H1 (cell line): ENCODE data around the gene ACBD6.
"Not testable (repeated sequence)": the region's sequence is repeated elsewhere in the genome, so short reads cannot be mapped to it uniquely, and the experiment has no call there.

Source experiments
- BRCA1 ChIP-seq: IDR thresholded peaks from 2 replicates; pipeline ENCODE4 v1.6.1; 2012; ENCODE audit warnings: low read depth, low read length, improper control_type of control experiment
- CTCF ChIP-seq, 3 experiments: IDR thresholded peaks; 1 replicate in 2 of 3; 2 replicates in 1 of 3; pipeline versions ENCODE4 v1.5.1 to v1.6.1; 2011; ENCODE audit warnings: low read length in 3 of 3, mild to moderate bottlenecking in 3 of 3, inconsistent platforms in 2 of 3, low read depth in 1 of 3, moderate library complexity in 1 of 3; ENCODE audit not compliant: insufficient read depth in 1 of 3; ENCODE audit errors: control extremely low read depth in 1 of 3
- E2F6 ChIP-seq: IDR thresholded peaks from 2 replicates; pipeline ENCODE4 v1.6.1; 2012; ENCODE audit warnings: inconsistent platforms
- EGR1 ChIP-seq: IDR thresholded peaks from 2 replicates; pipeline ENCODE4 v1.6.1; 2011; ENCODE audit warnings: low read depth, low read length, borderline replicate concordance
- EP300 ChIP-seq, 2 experiments: IDR thresholded peaks; 1 replicate in 1 of 2; 2 replicates in 1 of 2; pipeline ENCODE4 v1.6.1; 2011 to 2012; ENCODE audit warnings: low read depth in 2 of 2, low read length in 2 of 2, mild to moderate bottlenecking in 2 of 2, borderline replicate concordance in 1 of 2, inconsistent platforms in 1 of 2, moderate library complexity in 1 of 2
- FOSL1 ChIP-seq: IDR thresholded peaks from 2 replicates; pipeline ENCODE4 v1.6.1; 2011; ENCODE audit warnings: mild to moderate bottlenecking, low read depth, low read length, moderate library complexity; ENCODE audit not compliant: insufficient read depth
- RAD21 ChIP-seq, 2 experiments: IDR thresholded peaks in 1 of 2; conservative IDR thresholded peaks in 1 of 2; 2 replicates each; pipeline ENCODE4 v1.6.1; 2011; ENCODE audit warnings: low read depth in 2 of 2, low read length in 2 of 2, improper control_type of control experiment in 1 of 2, inconsistent platforms in 1 of 2, mild to moderate bottlenecking in 1 of 2, moderate library complexity in 1 of 2
- SP2 ChIP-seq: IDR thresholded peaks from 2 replicates; pipeline ENCODE4 v1.6.1; 2012; ENCODE audit warnings: mild to moderate bottlenecking, low read length, inconsistent platforms
- TAF1 ChIP-seq: IDR thresholded peaks from 2 replicates; pipeline ENCODE4 v1.6.1; 2011; ENCODE audit warnings: mild to moderate bottlenecking, low read depth, low read length

DNA sequence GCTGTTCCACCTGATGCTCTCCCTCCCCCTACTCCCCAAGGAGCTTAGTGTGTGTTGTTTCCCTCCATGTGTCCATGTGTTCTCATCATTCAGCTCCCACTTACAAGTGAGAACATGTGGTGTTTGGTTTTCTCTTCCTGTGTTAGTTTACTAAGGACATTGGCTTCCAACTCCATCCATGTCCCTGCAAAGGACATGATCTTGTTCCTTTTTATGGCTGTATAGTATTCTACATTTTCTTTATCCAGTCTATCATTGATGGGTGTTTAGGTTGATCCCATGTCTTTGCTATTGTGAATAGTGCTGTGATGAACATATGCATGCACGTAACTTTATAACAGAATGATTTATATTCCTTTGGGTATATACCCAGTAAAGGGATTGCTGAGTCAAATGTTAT lies 81.2 kb downstream of the ACBD6 start:
- not testable (repeated sequence) for TF ChIP-seq CTCF (IDR thresholded peaks at IDR 0.05; ENCODE audit: control extremely low read depth in 1 of 3, insufficient read depth in 1 of 3, low read depth in 1 of 3, low read length in 3 of 3); FOSL1; TAF1; EP300 (IDR thresholded peaks at IDR 0.05; ENCODE audit: borderline replicate concordance in 1 of 2, low read depth in 2 of 2, low read length in 2 of 2); SP2; RAD21 (IDR thresholded peaks at IDR 0.05 in 1 of 2, conservative IDR thresholded peaks at IDR 0.05 in 1 of 2; ENCODE audit: low read depth in 2 of 2, low read length in 2 of 2); E2F6; EGR1; BRCA1
